Fibroblast of skin of back (primary cell): Measurements from ENCODE around the gene MPHOSPH10.
"Not testable (repeated sequence)": the region's sequence is repeated elsewhere in the genome, so short reads cannot be mapped to it uniquely, and the experiment has no call there.

Source experiments
- DNase-seq: peaks from one replicate; pipeline ENCODE4 v3.0.0-alpha.2; 2013

Gene MPHOSPH10

DNA sequence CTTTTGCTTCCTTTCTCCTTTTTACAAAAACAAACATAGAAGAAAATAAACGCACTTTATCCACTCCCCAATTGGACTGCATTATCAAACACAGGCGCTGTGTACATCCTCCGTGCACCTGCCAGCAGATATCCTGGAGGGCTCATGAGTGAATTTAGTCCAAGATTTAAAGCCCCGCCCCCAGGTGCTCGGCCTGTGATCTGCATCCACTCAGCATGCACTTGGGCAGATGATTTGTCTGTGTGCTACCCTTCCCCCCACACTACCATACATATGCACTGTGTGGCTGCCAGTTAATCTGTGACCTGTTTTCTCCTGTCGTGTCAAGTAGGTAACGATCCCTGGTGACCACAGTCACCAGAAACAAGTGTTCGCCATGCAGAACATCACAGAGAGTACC, 48.4 kb downstream of the MPHOSPH10 start:
- not testable (repeated sequence) for DNase-seq

DNA sequence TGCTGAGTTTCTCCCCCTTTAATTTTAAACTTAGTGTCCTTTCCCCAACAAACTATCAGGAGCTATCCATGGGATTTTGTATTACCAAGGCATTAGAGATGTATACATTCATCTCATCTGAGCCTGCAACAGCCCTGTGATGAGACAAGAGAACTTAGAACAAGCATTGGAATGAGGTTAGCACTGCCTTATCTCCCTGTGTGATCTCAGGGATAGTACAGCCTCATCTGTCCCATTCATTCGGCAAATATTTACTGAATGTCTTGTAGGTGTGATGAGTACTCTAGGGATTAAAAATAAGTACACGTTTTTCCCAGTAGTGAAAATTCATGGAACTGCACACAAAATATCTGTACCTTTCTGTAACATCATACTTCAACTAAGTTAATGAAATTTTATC, 50.9 kb downstream of the MPHOSPH10 start:
- DNase-seq: no peak

- not testable (repeated sequence) for DNase-seq
Measured at GRCh38 chr2:71183306-71184115, 53.1 kb downstream of the MPHOSPH10 start.

- DNase-seq: no peak
Measured at GRCh38 chr2:71186973-71187372, 56.5 kb downstream of the MPHOSPH10 start.

GRCh38 chr2:71187589-71187988, 57.2 kb downstream of the MPHOSPH10 start:
- no peak for DNase-seq

GRCh38 chr2:71190656-71191569, 60.5 kb downstream of the MPHOSPH10 start:
- peak; percentile 9 for DNase-seq

DNA sequence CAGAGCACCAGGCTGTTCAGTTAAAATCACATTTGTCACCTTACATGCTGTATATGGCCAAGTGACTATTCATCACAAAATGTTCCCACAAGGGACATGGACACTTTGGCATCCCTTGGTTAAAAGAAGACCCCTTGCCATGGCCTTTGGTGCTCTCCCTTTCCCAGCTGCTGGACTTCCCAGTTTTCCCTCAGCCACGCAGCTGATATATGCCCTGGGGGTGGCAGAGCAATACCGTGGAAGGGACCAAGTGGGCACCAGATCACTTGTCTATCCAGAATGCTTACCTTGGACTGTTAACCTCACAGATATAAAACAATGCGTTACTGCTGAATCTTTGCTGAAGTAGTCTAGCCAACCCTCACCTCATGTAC, 61.1 kb downstream of the MPHOSPH10 start:
- DNase-seq: no peak
